ENCODE data around the gene PCDH1.

DNA sequence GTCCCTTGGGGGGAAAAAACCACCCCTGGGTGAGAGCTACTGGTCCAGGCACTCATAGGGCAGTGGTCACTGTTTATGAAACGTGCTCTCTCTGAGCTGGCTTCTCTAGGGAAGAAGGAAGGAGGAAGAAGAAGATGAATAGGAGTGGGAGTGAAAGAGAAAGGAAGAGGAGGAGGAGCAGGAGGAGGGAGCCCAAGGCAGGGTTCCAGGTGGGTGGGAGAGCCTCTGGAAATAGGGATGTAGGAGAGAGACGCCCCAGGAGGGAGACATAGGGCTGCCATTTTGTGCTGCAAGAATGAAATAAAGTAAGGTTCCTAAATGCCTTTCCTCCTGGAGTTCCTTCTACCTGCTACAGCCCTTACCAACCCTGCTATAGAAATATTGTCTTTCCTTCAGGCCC is 65.7 kb downstream of the PCDH1 start:
- TF ChIP-seq, protein P1, sequence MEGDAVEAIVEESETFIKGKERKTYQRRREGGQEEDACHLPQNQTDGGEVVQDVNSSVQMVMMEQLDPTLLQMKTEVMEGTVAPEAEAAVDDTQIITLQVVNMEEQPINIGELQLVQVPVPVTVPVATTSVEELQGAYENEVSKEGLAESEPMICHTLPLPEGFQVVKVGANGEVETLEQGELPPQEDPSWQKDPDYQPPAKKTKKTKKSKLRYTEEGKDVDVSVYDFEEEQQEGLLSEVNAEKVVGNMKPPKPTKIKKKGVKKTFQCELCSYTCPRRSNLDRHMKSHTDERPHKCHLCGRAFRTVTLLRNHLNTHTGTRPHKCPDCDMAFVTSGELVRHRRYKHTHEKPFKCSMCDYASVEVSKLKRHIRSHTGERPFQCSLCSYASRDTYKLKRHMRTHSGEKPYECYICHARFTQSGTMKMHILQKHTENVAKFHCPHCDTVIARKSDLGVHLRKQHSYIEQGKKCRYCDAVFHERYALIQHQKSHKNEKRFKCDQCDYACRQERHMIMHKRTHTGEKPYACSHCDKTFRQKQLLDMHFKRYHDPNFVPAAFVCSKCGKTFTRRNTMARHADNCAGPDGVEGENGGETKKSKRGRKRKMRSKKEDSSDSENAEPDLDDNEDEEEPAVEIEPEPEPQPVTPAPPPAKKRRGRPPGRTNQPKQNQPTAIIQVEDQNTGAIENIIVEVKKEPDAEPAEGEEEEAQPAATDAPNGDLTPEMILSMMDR (IDR thresholded peaks at IDR 0.05), result no peak
- no peak for TF ChIP-seq POLR2A (IDR thresholded peaks at IDR 0.05)

Data from heart left ventricle (tissue), 13 donors.